Loucy (cell line): ENCODE results near the gene FGD5.

Experiments
- EZH2phosphoT487 ChIP-seq: fragments of 200-600 bp; IDR thresholded peaks from 2 replicates; pipeline ENCODE4 v1.6.1; 2018; ENCODE audit warnings: antibody characterized with exemption, mild to moderate bottlenecking, moderate library complexity, borderline replicate concordance
- TF ChIP-seq, protein P1 (sequence below): fragments of 200-600 bp; sonication (generic); conservative IDR thresholded peaks from 2 replicates; pipeline ENCODE4 v1.5.1; 2014; ENCODE audit warnings: mild to moderate bottlenecking, antibody characterized with exemption, low read length

GRCh38 chr3:14821151-14821550 is 2.4 kb downstream of the FGD5 start:
- TF ChIP-seq, protein P1, sequence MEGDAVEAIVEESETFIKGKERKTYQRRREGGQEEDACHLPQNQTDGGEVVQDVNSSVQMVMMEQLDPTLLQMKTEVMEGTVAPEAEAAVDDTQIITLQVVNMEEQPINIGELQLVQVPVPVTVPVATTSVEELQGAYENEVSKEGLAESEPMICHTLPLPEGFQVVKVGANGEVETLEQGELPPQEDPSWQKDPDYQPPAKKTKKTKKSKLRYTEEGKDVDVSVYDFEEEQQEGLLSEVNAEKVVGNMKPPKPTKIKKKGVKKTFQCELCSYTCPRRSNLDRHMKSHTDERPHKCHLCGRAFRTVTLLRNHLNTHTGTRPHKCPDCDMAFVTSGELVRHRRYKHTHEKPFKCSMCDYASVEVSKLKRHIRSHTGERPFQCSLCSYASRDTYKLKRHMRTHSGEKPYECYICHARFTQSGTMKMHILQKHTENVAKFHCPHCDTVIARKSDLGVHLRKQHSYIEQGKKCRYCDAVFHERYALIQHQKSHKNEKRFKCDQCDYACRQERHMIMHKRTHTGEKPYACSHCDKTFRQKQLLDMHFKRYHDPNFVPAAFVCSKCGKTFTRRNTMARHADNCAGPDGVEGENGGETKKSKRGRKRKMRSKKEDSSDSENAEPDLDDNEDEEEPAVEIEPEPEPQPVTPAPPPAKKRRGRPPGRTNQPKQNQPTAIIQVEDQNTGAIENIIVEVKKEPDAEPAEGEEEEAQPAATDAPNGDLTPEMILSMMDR = no peak
- TF ChIP-seq EZH2phosphoT487 = no peak
